ENCODE results near the gene IL17RA. TPM values are rescaled to one million over a fixed set of nuclear protein-coding genes. Genes with fewer than 3 reads are reported as not detected.
"Not testable (repeated sequence)": the region's sequence is repeated elsewhere in the genome, so short reads cannot be mapped to it uniquely, and the experiment has no call there.

Gene IL17RA
- total RNA-seq, 1 experiment from 2014 or later, result 7.1 TPM

- Histone ChIP-seq H3K79me2 (ENCODE audit: low read length) (peaks cover 9% of the 10 kb centered on the region), H3K9me3 (ENCODE audit: low read length) (no peaks in the 10 kb centered on the region), H2AFZ (ENCODE audit: low read length) (no peak overlapping the region), H3K9me2 (replicated peaks; ENCODE audit: insufficient read depth, low read length) (no peaks in the 10 kb centered on the region), H3K27ac (ENCODE audit: low read length) (no peak overlapping the region), H3K4me2 (ENCODE audit: low read depth, low read length, poor library complexity, severe bottlenecking) (no peak overlapping the region), H3K36me3 (ENCODE audit: insufficient read depth, low read length) (peaks cover 16% of the 10 kb centered on the region), H3K4me1 (ENCODE audit: low read length) (peaks cover 4% of the 10 kb centered on the region; the same call in 1 of the 2 replicates), H3K4me3 (ENCODE audit: low read length) (no peak overlapping the region), H3K9ac (ENCODE audit: low read length) (no peak overlapping the region), H3K27me3 (ENCODE audit: low read length) (no peaks in the 10 kb centered on the region), H4K20me1 (ENCODE audit: insufficient read depth, low read depth, low read length) (peaks cover 13% of the 10 kb centered on the region; the same call in 1 of the 2 replicates)
- no peak for DNase-seq
These were observed 58.3 kb downstream of the IL17RA start for GRCh38 chr22:17143101-17143500.

DNA sequence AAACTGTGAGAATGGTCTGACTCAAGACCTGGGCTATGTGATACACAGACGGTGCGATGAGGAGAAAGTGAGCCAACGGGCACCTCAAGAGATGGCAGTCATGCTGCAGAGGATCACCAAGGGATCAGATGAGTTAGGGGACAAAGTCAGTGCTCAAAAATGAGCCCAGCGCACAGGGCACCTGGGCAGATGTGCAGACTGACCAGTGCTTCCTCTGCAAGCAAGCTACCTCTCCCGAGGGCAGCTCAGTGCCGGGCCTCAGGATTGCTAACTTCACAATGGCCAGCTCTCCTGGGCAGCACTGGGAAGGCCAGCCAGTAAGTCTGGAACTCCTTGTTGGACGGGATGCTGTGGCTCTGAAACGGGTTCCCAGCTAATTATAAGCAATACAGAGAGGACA lies 59.0 kb downstream of the IL17RA start:
- Histone ChIP-seq H4K20me1 (ENCODE audit: insufficient read depth, low read depth, low read length) (peaks cover 20% of the 10 kb centered on the region; the same call in 1 of the 2 replicates), H3K9ac (ENCODE audit: low read length) (no peak overlapping the region), H3K9me3 (ENCODE audit: low read length) (no peaks in the 10 kb centered on the region), H3K4me1 (ENCODE audit: low read length) (peaks cover 4% of the 10 kb centered on the region; the same call in 1 of the 2 replicates), H3K4me3 (ENCODE audit: low read length) (no peak overlapping the region), H3K9me2 (replicated peaks; ENCODE audit: insufficient read depth, low read length) (no peaks in the 10 kb centered on the region), H3K27me3 (ENCODE audit: low read length) (no peaks in the 10 kb centered on the region), H2AFZ (ENCODE audit: low read length) (no peak overlapping the region), H3K4me2 (ENCODE audit: low read depth, low read length, poor library complexity, severe bottlenecking) (no peak overlapping the region), H3K27ac (ENCODE audit: low read length) (no peak overlapping the region), H3K36me3 (ENCODE audit: insufficient read depth, low read length) (peaks cover 21% of the 10 kb centered on the region), H3K79me2 (ENCODE audit: low read length) (peaks cover 16% of the 10 kb centered on the region)
- no peak for DNase-seq

GRCh38 chr22:17145021-17145680 lies 60.4 kb downstream of the IL17RA start:
- H4K20me1 ChIP-seq (ENCODE audit: insufficient read depth, low read depth, low read length), result peaks cover 31% of the 10 kb centered on the region; the same call in 1 of the 2 replicates
- no peak overlapping the region for H2AFZ ChIP-seq (ENCODE audit: low read length)
- no peak for DNase-seq
- no peak overlapping the region for H3K27ac ChIP-seq (ENCODE audit: low read length)
- H3K36me3 ChIP-seq (ENCODE audit: insufficient read depth, low read length), result peaks cover 32% of the 10 kb centered on the region
- H3K9ac ChIP-seq (ENCODE audit: low read length), result no peak overlapping the region
- H3K4me2 ChIP-seq (ENCODE audit: low read depth, low read length, poor library complexity, severe bottlenecking), result no peak overlapping the region
- H3K4me1 ChIP-seq (ENCODE audit: low read length), result peaks cover 4% of the 10 kb centered on the region; the same call in 1 of the 2 replicates
- no peaks in the 10 kb centered on the region for H3K27me3 ChIP-seq (ENCODE audit: low read length)
- H3K9me2 ChIP-seq (replicated peaks; ENCODE audit: insufficient read depth, low read length), result no peaks in the 10 kb centered on the region
- H3K4me3 ChIP-seq (ENCODE audit: low read length), result no peak overlapping the region
- H3K79me2 ChIP-seq (ENCODE audit: low read length), result peaks cover 30% of the 10 kb centered on the region
- H3K9me3 ChIP-seq (ENCODE audit: low read length), result no peaks in the 10 kb centered on the region

DNA sequence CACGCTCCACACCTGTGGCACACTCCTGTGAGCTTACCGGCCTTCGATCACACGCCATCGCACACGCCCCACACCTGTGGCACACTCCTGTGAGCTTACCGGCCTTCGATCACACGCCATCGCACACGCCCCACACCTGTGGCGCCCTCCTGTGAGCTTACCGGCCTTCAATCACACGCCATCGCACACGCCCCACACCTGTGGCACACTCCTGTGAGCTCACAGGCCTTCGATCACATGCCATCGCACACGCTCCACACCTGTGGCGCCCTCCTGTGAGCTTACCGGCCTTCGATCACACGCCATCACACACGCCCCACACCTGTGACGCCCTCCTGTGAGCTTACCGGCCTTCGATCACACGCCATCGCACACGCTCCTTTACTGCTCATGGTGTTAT lies 62.7 kb downstream of the IL17RA start:
- not testable (repeated sequence) for H3K4me3 ChIP-seq (ENCODE audit: low read length); DNase-seq; H3K27me3 ChIP-seq (ENCODE audit: low read length); H3K4me1 ChIP-seq (ENCODE audit: low read length); H2AFZ ChIP-seq (ENCODE audit: low read length); H3K9ac ChIP-seq (ENCODE audit: low read length); H3K4me2 ChIP-seq (ENCODE audit: low read depth, low read length, poor library complexity, severe bottlenecking); H3K9me2 ChIP-seq (replicated peaks; ENCODE audit: insufficient read depth, low read length); H3K9me3 ChIP-seq (ENCODE audit: low read length); H3K27ac ChIP-seq (ENCODE audit: low read length)
- peaks cover 53% of the 10 kb centered on the region for H3K79me2 ChIP-seq (ENCODE audit: low read length)
- H3K36me3 ChIP-seq (ENCODE audit: insufficient read depth, low read length), result peaks cover 29% of the 10 kb centered on the region
- H4K20me1 ChIP-seq (ENCODE audit: insufficient read depth, low read depth, low read length), result peaks cover 36% of the 10 kb centered on the region; the same call in 1 of the 2 replicates

- Histone ChIP-seq H3K9ac (ENCODE audit: low read length) (no peak overlapping the region), H3K4me2 (ENCODE audit: low read depth, low read length, poor library complexity, severe bottlenecking) (no peak overlapping the region), H3K4me1 (ENCODE audit: low read length) (peaks cover 4% of the 10 kb centered on the region; the same call in 1 of the 2 replicates), H3K79me2 (ENCODE audit: low read length) (peaks cover 68% of the 10 kb centered on the region), H3K27me3 (ENCODE audit: low read length) (no peaks in the 10 kb centered on the region), H3K9me2 (replicated peaks; ENCODE audit: insufficient read depth, low read length) (no peaks in the 10 kb centered on the region), H4K20me1 (ENCODE audit: insufficient read depth, low read depth, low read length) (peaks cover 42% of the 10 kb centered on the region; the same call in 1 of the 2 replicates), H2AFZ (ENCODE audit: low read length) (no peak overlapping the region), H3K9me3 (ENCODE audit: low read length) (no peaks in the 10 kb centered on the region), H3K4me3 (ENCODE audit: low read length) (no peak overlapping the region), H3K27ac (ENCODE audit: low read length) (no peak overlapping the region), H3K36me3 (ENCODE audit: insufficient read depth, low read length) (peaks cover 22% of the 10 kb centered on the region)
- DNase-seq, result no peak
These were observed 64.4 kb downstream of the IL17RA start for GRCh38 chr22:17149076-17149815.

GRCh38 chr22:17152340-17152739 lies 67.5 kb downstream of the IL17RA start:
- no peaks in the 10 kb centered on the region for H3K9me3 ChIP-seq (ENCODE audit: low read length)
- no peak overlapping the region for H3K27ac ChIP-seq (ENCODE audit: low read length)
- peaks cover 25% of the 10 kb centered on the region for H3K36me3 ChIP-seq (ENCODE audit: insufficient read depth, low read length)
- H3K4me2 ChIP-seq (ENCODE audit: low read depth, low read length, poor library complexity, severe bottlenecking), result no peak overlapping the region
- peaks cover 96% of the 10 kb centered on the region for H3K79me2 ChIP-seq (ENCODE audit: low read length)
- H3K4me3 ChIP-seq (ENCODE audit: low read length), result no peak overlapping the region
- no peaks in the 10 kb centered on the region for H3K9me2 ChIP-seq (replicated peaks; ENCODE audit: insufficient read depth, low read length)
- peaks cover 52% of the 10 kb centered on the region; the same call in 1 of the 2 replicates for H4K20me1 ChIP-seq (ENCODE audit: insufficient read depth, low read depth, low read length)
- H2AFZ ChIP-seq (ENCODE audit: low read length), result no peak overlapping the region
- H3K27me3 ChIP-seq (ENCODE audit: low read length), result no peaks in the 10 kb centered on the region
- DNase-seq, result no peak
- peaks cover 14% of the 10 kb centered on the region for H3K4me1 ChIP-seq (ENCODE audit: low read length)
- H3K9ac ChIP-seq (ENCODE audit: low read length), result no peak overlapping the region

DNA sequence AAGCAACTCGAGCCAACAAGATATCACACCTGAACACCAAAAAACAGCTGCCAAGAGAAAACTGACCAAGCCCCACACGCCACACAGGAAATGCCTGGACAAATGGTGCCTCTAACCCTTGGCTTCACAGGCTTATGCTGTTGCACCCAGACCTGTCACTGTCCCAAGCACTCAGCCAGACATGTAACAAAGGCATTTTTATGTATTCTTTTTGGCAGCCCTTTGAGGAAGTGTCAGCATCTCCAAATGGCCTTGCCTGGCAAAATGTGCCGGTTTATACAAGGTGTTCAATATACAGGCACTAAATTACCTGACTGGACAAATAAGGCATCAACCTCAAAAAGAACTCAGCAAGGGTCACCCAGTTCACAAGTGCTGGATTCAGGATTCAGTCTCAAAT lies 68.2 kb downstream of the IL17RA start:
- Histone ChIP-seq H2AFZ (ENCODE audit: low read length) (no peak overlapping the region), H3K4me3 (ENCODE audit: low read length) (no peak overlapping the region), H3K27ac (ENCODE audit: low read length) (no peak overlapping the region), H3K79me2 (ENCODE audit: low read length) (peaks cover 96% of the 10 kb centered on the region), H3K9ac (ENCODE audit: low read length) (no peak overlapping the region), H3K9me2 (replicated peaks; ENCODE audit: insufficient read depth, low read length) (no peaks in the 10 kb centered on the region), H4K20me1 (ENCODE audit: insufficient read depth, low read depth, low read length) (peaks cover 50% of the 10 kb centered on the region; the same call in 1 of the 2 replicates), H3K4me2 (ENCODE audit: low read depth, low read length, poor library complexity, severe bottlenecking) (no peak overlapping the region), H3K4me1 (ENCODE audit: low read length) (peaks cover 20% of the 10 kb centered on the region), H3K9me3 (ENCODE audit: low read length) (no peaks in the 10 kb centered on the region), H3K36me3 (ENCODE audit: insufficient read depth, low read length) (peaks cover 21% of the 10 kb centered on the region), H3K27me3 (ENCODE audit: low read length) (no peaks in the 10 kb centered on the region)
- DNase-seq, result no peak

- no peak overlapping the region for H3K9ac ChIP-seq (ENCODE audit: low read length)
- H3K27me3 ChIP-seq (ENCODE audit: low read length), result no peaks in the 10 kb centered on the region
- peaks cover 30% of the 10 kb centered on the region; the same call in 1 of the 2 replicates for H4K20me1 ChIP-seq (ENCODE audit: insufficient read depth, low read depth, low read length)
- no peak overlapping the region for H3K27ac ChIP-seq (ENCODE audit: low read length)
- no peaks in the 10 kb centered on the region for H3K9me3 ChIP-seq (ENCODE audit: low read length)
- H3K9me2 ChIP-seq (replicated peaks; ENCODE audit: insufficient read depth, low read length), result no peaks in the 10 kb centered on the region
- no peak overlapping the region for H3K4me3 ChIP-seq (ENCODE audit: low read length)
- H2AFZ ChIP-seq (ENCODE audit: low read length), result no peak overlapping the region
- peaks cover 33% of the 10 kb centered on the region for H3K4me1 ChIP-seq (ENCODE audit: low read length)
- peaks cover 76% of the 10 kb centered on the region for H3K79me2 ChIP-seq (ENCODE audit: low read length)
- peak overlapping the region; percentile 22 for H3K4me2 ChIP-seq (ENCODE audit: low read depth, low read length, poor library complexity, severe bottlenecking)
- DNase-seq, result no peak
- H3K36me3 ChIP-seq (ENCODE audit: insufficient read depth, low read length), result peaks cover 4% of the 10 kb centered on the region; the same call in 1 of the 2 replicates
These were observed 71.1 kb downstream of the IL17RA start for GRCh38 chr22:17155941-17156340.

All from Karpas-422 (cell line).